Hippocampal formation (tissue), 2 donors: ENCODE data around the gene SUPT7L.
"Not testable (repeated sequence)": the region's sequence is repeated elsewhere in the genome, so short reads cannot be mapped to it uniquely, and the experiment has no call there.

ENCODE experiments used
- DNase-seq, 2 donors: peaks; one replicate each; lab custom pipeline; 2025; lab: John Stamatoyannopoulos, UW

Gene SUPT7L

DNA sequence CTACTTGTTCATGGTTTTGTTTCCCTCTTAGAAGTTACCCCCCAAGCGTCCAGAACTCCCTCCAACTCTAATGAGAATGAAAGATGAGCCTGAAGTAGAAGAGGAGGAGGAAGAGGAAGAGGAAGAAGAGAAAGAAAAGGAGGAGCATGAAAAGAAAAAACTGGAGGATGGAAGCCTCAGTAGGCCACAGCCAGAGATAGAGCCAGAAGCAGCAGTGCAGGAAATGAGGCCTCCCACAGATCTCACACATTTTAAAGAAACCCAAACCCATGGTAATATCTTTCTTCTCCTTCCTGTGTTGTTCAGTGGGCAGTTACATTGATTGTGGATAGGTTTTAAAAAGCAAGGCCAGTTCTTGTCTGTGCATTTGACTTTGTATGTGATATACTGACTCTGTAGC lies 21.6 kb upstream of the SUPT7L start:
- not testable (repeated sequence) for DNase-seq

DNA sequence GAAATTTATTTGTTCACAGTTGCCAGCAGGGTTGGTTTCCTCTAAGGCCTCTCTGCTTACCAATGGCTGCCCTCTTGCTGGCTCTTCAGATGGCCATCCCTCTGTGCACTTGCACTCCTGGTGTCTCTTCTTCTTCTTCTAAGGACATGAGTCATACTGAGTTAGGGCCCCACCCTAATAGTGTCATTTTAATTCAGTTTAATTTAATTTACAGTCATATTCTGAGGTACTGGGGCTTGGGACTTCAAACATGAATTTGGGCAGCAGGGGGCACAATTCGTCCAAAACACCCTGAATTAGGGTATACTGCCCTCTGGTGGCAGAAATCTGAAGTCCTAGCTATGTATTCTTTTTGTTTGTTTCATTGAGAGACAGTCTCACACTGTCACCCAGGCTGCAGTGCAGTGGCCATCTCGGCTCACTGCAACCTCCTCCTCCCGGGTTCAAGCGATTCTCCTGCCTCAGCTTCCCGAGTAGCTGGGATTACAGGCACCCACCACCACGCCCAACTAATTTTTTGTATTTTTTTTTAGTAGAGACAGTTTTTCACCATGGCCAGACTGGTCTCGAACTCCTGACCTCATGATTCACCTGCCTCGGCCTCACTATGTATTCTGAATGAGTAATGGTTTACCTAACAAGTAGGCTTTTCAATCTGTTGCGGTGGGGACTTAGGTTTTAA lies 20.1 kb upstream of the SUPT7L start:
- DNase-seq, result peak; percentile 44 to 48

DNA sequence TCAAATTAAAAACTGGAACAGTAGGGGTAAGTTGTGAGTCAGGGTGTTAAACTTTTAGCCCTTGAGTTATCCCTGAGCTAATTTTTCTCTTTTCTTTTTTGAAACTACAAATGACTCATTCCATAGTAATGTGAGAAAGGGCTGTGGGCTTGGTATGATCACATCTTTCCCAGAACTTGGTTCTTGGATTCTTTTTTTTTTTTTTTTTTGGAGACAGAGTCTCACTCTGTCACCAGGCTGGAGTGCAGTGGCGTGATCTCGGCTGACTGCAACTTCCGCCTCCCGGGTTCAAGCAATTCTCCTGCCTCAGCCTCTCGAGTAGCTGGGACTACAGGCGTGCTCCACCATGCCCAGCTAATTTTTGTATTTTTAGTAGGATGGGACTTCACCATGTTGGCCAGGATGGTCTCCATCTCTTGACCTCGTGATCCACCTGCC lies 18.9 kb upstream of the SUPT7L start:
- DNase-seq, result not testable (repeated sequence)

DNA sequence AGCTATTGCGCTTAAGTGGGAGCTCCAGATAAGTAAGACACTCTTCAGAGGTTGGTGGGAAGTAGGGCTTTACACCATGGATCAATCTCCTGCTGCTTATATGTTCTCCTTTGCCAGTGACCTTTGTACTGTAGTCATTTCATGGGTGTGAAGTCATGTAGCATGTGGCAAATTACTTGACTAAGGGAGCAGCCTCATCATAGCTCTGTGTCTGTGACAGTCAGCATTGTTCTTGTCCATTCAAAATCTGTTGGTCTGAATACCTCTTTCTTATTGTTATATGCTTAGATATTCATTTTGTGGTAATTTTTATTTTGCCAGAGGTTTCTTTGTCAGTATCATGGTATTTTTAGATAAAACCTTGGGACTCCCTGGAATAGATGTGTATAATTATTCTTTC lies 18.4 kb upstream of the SUPT7L start:
- DNase-seq, result no peak

DNA sequence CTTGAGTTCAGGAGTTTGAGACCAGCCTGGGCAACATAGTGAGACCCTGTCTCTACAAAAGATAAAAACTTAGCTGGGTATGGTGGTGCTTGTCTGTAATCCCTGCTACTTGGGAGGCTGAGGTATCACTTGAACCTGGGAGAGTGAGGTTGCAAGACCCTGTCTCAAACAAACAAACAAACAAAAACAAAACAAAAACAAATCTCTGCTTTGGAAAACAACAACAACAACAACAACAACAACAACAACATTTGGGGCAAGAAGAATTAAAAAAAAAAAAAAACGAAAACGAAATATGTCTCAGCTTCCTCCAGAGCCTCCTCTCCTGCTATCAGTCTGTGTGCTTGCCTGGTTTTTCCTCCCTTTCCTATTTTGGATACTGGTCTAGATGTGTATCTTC lies 17.2 kb upstream of the SUPT7L start:
- DNase-seq, result no peak

DNA sequence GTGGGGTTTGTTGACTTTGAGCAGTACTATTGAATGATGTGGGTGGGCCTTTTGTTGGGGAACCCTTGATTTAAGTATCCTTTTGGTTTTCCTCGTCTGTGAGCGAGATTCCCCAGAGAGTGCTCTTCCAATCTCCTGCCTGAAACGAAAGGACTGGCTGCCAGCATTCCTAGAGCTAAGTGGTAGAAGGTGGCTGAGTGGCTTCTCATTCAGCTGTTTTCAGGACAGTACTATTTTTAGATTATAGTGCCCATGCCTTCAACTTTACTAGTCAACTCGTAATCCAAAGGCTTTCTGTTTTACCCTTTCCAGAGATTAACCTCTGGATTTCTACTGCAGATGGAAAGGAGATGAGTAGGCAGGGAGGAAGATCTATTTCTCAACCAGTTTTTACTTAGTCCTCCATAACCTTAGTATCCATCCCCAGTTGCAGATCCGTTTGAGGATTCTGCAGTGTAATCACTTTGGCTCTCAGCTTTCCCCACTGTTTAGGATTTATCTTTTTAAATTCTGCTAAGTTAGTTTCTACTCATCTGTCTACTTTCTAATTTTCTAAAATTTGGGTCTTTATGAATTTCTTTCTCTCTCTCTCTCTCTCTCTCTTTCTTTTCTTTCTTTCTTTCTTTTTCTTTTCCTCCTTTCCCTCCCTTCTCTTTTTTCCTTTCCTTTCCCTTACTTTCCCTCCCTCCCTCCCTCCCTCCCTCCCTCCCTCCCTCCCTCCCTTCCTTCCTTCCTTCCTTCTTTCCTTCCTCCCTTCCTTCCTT lies 9.5 kb upstream of the SUPT7L start:
- DNase-seq, result no peak

DNA sequence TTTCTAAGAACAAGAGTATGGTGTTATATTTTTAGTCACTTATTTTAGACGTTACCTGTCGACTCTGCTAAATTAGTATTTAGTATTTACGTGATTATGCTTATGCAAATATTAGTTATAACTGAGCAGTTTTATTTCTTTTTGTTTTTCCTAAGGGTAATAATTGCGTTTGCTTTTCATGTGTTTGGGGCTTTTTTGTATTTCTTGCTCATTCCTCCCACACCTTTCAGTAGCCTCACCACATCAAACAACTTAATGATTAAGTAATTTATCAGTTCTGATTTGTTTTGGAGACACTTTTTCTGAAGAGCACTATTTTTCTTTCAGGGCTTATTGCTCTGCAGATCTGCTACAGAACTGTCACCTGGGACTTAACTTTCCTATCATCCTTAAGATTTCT lies 7.8 kb upstream of the SUPT7L start:
- DNase-seq, result no peak

DNA sequence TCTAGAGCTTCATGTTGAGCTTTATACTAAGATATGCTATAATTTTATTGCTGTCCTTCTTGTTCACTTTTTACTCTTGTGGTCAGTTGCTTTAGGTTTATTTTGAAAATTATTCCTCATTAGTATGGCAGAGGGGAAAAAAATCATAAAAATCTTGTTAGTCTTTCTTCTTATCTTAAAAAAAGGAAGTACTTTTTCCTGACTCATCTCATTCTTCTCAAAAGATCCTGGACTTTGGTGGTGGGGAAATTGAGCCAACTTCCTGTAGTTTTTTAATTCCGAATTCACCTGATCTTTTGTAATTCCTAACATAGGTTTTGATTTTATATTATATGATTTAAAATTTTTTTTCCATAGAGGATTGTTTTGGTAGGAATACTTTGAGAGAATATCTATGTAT lies 4.0 kb upstream of the SUPT7L start:
- no peak for DNase-seq

DNA sequence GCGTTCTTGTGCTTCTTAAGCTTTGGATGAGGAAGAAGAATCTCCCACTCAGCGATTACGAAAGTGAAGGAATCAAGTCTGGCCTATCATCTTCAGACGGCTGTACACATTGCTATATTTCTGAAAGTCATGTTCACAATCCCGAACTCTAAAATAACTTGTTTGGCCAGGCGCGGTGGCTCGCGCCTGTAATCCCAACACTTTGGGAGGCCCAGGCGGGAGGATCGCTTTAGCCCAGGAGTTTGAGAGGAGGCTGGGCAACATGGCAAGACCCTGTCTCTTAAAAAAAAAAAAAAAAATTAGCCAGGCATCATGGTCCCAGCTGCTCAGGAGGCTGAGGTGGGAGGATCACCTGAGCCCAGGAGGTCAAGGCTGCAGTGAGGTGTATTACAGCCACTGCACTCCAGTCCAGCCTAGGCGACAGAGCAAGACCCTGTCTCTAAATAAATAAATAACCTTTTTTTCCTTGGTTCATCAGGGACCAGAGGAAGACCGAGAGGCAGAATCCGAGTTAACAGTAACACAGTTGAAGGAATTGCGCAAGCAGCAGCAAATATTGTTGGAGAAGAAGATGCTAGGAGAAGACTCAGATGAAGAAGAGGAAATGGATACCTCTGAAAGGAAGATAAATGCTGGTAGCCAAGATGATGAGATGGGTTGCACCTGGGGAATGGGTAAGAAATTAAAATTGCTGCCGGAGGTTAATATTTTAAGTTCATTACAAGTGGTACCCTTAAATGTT lies 1.4 kb upstream of the SUPT7L start:
- no peak for DNase-seq

DNA sequence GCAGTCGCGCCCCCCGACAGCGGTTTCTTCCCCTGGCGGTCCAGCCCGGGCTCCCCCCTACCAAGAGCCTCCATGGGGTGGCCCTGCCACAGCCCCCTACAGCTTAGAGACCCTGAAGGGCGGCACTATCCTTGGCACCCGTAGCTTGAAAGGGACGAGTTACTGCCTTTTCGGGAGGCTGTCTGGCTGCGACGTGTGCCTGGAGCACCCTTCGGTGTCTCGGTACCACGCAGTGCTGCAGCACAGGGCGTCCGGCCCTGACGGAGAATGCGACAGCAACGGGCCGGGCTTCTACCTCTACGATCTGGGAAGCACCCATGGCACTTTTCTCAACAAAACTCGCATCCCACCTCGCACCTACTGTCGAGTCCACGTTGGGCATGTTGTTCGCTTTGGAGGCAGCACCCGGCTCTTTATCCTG lies 750 bp upstream of the SUPT7L start:
- DNase-seq, result no peak

DNA sequence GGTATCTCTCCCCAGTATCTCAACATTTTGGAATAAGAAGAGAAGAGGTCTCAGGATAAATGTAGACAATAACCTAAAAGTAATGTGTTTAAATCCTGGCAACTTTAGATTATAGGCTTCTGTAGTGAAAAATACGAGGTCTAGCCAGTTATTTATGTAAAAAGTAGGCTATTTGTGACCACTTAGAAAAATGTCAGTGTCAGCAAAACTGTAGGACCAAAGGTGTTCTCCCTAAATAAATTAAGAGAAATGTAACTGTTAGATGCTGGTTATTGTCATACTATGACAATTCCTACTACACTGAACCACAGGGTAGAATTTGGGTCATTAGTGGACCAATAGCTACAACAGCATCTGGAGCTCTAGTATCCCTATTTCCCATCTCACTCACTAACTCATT lies 2.0 kb downstream of the SUPT7L start:
- no peak for DNase-seq

DNA sequence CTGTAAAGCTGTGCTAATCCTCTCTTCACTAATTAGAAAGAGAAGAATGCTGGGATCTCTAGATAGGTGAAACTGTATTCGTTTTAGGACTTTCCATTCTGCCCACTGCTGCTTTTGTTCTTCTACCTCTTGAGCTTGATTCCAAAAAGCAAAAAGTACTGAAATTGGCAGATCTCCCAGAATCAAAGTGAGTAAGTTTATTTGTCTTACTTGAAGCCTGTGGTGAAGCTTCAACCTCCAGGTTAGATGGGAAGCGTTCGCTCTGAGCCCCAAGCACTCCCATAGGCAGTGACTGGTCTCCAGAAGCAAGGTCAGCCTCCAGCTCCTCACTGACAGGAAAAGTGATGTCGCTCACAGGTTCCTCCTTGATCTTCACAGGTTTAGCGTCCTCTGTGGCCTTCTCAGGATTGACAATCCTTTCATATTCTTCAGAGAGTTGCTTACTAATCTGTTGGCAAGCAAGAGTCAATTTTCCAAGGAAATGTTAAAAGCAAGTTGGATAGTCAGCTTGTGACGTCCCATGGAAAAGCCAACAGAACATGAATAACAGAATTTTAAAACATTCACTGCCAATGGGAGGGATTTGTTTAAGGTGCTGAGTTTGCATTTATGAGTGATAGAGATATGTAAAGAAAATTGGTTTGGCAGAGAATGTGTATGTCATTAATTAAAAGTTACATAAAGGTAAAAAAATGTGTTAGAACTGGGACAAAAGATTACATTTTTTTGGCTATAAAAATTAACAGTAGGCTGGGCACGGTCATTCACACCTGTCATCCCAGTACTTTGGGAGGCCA lies 8.1 kb downstream of the SUPT7L start:
- no peak for DNase-seq

DNA sequence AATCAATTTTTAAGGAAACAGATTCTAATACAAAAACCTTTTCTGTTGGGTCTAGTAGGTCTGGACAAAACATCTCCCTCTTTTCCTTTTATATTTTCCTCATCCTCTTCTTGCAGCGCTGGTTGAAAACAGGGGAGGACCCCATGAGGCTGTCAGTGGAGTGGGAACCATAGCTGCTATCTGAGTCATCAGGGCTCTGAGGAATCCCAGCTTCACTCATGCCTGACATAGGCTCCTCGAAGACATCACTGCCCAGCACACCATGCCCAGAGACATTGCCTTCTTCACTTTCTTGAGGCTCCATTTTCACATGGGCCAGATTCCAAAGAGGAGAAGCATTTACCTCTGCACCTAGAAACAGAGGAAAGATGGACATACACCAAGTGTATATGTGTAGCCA lies 10.0 kb downstream of the SUPT7L start:
- DNase-seq, result no peak

DNA sequence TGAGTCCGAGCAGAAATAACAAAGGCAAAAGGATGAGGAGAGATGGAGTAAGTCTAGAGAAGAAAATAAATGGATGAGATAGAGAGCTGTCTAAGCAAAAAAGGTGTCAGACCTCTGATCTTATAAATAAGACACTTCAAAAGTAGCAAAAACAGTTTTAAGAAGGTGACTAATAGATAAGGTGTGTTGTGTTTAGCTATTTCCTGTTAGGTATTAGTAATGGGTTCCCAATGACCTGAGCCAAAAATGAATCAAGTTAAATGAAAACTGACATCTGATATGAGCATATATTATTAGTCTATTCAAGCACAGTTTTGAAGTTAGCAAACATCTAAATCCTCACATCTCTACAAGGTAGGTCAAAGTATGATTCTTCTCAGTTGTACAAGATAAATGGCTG lies 10.6 kb downstream of the SUPT7L start:
- no peak for DNase-seq

DNA sequence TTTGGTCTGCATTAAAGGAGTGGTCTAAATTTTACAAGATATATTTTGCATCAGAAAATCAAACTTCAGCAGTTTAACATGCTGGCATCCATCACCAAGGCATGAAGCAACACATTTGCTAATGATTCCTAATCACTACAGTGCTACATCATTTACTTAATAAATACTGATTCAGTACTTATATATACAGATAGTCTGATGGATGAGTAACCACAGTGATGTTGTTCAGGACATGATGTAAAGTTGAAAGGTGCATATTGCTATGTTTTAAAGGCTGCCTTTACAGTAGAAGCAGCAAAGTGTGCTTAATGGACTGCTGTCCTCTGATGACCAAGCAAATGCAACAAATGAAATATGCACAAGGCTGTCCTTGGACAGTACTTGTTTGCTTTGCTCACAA lies 11.1 kb downstream of the SUPT7L start:
- DNase-seq, result no peak

DNA sequence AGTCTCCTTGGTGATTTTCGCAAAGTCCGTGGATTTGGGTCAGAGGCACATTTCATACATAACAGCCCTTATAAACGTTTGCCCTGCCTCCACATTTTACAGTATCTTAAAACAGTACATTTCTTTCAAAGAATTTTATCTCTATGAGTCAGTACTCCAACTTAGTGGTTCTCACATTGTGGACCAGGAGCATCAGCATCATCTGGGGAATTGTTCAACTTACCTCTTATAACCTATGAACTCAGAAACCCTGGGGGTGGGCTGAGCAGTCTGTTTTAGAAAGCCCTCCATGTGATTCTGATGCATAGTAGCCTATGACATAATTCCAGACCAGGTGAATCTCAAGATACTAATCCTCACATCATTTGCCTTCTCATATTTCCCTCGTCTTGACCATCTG lies 12.4 kb downstream of the SUPT7L start:
- no peak for DNase-seq

DNA sequence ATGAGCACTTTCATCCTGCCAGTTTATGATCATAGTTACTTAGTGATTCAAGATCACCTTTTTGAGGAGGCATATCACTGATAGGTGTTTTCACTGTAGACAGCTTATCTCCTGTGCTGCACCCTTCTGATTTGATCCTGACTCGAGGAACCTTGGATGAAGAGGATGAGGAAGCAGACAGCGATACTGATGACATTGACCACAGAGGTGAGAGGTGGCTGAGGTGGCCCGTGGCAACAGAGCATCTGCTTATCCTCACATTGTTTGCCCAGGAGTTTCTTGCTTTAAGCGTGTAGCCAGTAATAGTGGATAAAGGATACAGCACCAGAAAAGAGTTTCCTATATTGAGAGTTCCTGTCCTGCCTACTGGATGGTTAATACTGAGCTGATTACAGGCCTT lies 15.7 kb downstream of the SUPT7L start:
- DNase-seq, result no peak

DNA sequence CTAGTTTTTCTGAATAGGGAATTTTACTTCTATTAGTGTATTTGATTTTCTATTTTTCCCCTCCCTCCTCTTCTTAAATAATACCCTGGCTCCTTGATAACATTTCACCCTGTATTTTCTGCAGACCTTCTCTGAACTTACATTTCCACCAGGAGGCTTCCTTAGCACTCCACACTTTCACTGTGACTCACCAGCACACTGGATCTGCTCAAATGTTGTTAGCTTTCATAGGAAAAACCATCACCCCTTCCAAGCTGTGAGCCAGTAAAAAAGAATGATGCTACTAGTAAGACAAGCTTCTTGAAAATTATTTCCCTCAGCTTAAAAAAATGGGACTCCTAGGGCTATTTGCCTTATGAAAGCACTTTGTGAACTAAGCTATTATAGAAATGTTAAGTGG lies 16.1 kb downstream of the SUPT7L start:
- no peak for DNase-seq

DNA sequence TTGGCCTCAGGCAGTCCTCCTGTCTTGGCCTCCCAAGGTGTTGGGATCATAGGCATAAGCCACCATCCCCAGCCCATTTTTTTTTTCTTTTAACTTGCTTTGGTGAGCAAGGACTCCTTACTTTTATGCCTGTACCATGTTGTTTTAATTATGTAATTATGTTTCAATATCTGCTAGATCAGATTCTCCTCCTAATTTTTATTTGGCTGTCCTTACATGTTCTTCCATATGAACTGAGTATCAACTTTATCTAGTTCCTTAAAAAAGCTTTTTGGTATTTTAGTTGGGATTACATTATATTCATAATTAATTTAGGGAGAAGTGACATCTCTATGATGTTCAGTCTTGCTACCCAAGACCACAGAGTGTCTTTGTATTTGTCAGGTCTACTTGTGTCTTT lies 18.2 kb downstream of the SUPT7L start:
- DNase-seq, result no peak

DNA sequence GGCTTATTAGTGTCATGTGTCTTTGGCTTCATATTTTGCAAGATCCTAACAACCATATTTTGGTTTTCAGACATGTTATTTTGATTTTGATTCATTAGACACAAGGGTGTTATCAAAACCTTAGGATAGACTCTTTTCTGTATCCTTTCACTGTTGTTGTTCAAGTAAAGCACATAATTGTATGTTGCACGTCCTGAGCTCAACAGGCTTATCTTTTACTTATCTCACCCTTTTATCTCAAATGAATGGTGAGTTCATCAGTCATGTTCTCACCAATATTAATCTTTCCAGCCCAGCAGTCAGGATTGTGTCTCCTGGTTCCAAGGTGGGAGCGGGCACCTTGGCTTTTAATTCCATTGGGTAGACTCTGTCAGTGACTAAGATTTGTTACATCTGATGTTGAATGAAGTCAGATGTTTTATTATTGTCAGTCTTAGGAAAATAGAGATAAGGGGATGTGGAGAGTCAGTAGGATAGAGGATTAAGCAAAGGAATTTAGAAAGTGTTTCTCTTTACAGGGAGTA lies 22.6 kb downstream of the SUPT7L start:
- no peak for DNase-seq

DNA sequence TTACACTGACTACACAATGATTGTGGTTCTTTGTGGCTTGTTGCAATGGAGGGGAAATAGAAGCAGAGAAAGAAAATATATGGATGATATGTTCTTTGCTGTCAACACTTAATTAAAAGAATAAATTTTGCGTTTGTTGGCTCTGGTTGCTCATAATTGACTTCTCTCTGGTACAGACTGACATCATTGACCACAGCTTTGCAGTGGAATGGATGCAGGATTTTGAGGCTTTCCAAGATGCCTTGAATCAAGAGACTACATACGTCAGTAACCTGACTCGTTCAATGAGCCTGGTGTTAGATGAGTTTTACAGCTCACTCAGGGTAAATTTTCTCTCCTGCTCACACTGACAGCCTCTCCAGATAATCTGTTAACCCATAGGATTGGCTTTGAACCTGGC lies 24.7 kb downstream of the SUPT7L start:
- no peak for DNase-seq
